Activated CD8-positive, alpha-beta memory T cell treated with anti-CD3 and anti-CD28 coated beads for 48 hours (primary cell): Measurements from ENCODE around the gene SORCS2.
A peak's percentile ranks its signal among the peaks of the same experiment; 100 is the strongest.

Source experiments
- DNase-seq, 3 experiments: peaks; one replicate each; pipeline ENCODE4 v3.0.0-alpha.2; 2020; ENCODE audit warnings: low read depth in 2 of 3, low spot score in 2 of 3

Gene SORCS2

DNA sequence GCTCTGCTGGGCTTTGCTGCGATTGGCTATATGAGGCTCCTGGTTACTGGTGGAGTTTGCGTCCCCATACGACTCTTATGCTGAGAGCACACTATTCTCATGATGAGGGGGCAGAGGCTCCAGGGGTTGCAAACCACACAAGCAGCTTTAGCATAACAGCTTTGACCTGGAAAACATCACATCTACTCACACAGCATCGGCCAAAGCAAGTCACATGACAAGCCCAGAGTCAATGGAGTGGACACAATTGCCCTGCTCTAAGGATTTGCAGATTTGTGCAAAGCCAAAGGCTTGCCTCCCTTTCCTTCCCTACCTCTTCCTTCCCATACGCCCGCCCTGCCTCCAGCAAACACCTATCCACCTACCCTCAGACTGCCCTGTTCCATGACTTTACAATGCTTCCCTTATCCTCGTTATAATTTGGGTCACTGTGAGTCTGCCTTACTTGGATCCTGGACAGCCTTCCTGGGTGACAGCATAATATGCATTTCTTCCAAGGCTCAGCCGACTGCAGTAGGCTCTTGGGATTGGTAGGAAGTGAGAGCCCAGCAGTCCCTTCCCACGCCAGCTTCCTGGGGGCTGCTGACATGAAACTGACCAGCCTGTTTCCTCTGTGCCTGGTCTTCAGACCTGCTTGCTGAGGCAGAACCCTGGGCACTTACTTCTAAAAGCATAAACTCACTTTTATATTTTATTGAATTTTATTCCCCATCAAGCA, 450.6 kb downstream of the SORCS2 start:
- no peak for DNase-seq

DNA sequence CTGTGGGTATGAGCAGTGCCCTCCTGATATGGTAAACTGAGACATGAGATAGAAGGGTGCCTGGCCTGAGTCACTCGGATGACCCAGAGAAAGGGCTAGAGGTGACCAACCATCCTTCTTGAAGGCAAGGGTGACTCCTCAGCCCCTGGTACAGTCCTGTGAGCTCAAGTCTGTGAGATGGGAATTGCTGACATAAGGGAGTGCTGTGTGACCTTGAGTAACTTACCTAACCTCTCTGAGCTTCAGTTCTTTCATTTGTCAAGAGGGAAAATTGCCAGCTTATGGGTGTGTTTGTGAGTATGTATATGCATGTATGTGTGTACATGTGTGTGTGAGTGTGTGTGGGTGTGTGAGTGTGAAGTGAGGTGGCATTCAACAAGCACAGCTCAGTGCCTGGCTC, 452.8 kb downstream of the SORCS2 start:
- no peak for DNase-seq

DNA sequence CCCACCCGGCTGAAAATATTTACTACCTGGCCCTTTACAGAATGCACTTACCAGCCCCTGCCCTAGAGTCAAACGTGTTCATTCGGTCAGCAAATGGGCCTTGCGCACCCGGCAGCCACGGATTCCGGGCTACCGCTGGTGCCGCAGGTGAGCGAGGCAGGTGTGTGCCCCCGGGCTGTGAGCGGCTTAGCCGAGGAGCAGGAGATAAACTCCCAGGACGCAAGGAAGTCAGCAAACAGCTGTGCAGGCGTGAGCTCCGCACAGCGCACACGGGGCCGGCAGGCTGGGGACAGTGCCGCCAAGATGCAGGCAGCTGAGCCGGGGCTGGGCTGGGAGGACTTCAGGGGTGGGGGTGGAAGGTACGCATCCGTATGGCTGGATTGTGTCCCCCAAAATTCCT, 453.6 kb downstream of the SORCS2 start:
- DNase-seq: no peak

DNA sequence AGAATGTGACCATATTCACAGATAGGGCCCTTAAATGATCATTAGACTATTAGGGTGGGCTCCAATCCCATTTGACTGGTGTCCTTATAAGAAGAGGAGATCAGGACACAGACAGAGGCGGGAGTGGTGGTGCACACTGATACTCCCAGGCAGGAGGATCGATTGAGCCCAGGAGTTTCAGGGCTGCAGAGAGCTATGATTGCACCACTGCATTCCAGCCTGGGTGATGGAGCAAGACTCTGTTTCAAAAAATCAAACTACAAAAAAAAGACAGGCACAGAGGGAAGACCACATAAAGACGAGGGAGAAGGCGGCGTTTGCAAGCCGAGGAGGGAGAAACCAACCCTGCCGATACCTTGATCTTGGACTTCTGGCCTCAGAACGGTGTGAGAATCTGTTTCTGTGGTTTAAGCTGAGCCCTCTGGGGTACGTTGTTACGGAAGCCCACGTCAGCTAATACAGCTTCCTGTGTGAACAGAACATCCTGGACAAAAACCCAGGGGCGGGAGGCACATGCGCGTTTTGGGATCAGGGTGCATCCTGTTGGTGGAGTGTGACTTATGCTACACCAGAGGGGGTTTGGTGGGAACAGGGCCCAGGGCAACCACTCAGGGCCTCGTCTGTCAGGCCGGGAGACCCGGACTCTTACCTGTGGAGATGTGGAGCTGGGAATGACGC, 454.2 kb downstream of the SORCS2 start:
- no peak for DNase-seq

DNA sequence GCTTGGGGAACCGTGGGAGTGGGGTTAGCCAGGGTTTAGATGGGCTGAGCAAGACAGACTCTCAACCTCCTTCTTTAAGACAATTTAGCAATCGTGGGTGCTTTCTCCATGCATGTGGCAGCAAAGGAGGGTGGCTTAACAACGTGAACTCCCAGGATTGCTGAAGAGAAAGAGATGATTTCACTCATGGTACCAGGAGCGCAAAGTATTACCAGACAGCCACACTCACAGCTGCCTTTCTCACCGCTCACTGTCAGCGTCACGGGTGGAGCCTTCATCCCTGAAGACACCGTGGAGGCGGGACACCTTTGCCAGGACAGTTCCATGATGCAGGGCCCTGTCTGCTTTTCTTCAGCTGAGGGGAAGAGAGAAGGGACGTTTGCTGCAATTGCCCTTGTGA, 454.8 kb downstream of the SORCS2 start:
- DNase-seq: no peak

DNA sequence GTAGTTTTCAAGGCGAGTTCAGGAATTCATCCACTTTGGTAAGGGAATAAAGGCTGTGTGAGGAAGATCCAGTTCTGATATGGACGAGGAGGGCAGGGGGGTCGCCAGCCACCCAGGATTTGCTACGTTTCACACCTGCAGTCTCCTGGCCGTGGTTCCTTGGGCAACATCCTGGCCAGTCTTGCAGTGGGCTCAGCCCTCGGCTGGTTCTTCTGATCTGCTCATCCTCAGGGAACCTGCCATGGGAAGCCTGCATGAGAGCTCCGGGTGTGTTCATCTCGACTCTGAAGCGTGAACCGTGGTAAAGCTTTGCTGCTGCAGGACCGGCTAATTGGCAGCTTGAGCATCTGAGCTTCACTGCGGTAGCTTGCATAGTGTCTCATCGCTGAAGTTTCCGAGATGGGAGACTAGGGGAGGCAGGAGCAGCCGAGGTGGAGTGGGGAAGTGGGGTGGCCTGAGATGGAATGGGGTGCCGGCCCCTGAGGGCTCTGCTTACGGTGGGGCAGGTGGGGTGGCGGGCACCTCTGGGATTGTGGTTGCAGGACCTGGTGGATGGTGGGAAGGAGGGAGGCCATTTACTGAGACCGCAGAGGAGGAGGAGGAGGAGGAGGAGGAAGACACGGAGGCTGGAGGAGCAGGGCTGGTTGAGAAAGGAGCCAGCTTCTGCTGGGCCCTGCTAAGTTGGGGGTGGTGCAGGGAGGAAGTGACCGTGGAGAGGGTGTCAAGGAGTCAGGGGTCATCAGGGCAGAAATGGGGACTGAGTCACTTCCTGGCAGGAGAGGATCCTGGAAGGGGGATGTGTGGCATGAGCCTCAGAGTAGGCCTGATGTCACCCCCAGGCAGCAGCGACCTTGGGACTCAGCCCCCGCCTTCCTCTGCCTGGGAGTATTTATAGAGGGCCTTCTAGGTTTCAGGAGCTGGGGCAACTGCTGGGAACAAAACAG, 455.5 kb downstream of the SORCS2 start:
- no peak for DNase-seq

DNA sequence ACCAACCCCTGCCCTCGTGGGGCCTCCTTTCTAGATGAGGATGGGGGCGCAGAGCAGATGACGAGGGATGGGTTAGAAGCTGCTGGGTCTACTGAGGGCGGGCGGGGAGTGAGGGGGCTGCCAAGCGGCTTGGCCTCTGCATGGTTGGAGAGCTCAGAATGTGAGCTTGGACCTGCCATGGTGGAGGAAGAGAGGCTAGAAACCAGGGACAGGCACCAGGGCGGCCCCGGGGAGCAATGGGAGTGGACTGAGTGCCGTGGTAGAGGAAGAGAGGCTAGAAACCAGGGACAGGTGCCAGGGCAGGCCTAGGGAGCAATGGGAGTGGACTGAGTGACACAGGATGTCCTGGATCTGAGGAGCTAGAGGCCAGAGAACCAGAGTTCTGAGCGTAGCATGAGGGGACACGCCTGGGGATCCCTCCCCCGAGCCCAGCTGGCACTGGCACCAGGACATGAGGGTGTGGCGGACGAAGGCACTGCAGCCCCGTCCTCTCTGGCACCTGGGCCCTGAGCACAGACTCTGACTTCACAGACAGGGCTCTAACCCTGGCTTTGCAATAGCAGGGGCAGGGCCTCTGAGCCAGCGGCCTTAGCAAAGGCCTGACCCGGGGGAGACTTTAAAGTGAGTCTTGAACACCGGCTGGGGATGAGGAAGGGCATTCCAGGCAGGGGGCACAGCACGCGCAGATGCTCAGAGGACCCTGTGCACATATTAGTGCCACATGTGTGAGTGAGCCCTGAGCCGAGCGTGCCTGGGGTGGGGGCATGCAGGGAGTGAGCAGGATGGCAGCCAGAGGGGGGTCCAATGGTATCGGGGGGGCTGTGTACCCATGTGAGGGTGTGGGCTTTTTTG, 456.4 kb downstream of the SORCS2 start:
- DNase-seq: no peak

DNA sequence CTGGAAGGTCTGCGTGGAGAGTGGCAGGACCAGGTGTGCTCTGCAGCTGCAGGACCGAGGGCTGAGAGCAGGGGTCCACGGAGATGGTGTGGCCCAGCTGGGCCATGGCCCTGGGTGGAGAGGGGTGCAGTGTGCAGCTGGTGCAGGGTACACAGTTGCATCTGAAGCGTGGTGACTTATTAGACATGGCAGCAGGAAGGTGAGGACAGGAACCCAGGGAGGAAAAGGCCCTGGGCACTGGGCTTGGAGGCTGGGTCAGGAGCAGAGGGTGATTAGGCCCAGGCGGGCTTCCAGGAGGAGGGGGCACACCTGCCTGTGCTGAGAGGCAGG, 457.0 kb downstream of the SORCS2 start:
- DNase-seq: no peak

DNA sequence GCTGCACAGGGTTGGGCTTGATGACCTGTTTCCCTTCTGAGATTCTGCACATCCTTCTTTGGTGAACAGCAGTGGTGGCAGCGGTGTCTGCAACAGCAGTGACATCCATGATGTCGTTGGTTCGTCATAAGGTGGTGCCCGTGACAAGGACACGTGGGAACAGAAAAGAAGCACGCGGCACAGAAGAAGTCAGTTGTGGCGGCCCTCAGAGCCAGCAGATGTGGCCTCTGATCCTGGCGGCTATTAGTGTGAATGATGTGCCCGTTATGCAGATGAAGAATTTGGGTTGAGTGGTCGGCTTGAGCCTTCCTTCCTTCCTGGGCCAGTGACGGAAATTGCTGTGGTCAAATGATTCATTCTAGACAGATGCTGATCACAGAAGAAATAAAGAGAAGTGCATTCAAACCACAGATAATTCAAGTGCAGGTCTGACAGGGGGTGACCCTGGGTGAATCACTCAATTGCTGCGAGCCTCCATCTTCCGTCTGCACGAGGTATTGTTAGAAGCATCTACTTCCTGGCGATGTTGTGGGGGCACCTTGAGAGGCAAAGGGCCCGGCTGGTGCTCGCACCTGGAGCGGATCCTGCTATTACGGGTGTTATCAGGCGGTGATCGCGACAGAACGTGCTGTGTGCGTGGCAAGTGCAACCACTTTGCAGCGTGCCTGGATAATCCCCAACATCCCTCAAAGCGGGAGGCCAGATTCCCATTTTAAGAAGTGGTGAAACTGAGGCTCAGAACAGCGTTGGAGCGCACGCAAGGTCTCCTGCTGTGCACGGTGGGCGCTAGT, 457.6 kb downstream of the SORCS2 start:
- peak; percentile 17 to 40 (median 18) for DNase-seq

DNA sequence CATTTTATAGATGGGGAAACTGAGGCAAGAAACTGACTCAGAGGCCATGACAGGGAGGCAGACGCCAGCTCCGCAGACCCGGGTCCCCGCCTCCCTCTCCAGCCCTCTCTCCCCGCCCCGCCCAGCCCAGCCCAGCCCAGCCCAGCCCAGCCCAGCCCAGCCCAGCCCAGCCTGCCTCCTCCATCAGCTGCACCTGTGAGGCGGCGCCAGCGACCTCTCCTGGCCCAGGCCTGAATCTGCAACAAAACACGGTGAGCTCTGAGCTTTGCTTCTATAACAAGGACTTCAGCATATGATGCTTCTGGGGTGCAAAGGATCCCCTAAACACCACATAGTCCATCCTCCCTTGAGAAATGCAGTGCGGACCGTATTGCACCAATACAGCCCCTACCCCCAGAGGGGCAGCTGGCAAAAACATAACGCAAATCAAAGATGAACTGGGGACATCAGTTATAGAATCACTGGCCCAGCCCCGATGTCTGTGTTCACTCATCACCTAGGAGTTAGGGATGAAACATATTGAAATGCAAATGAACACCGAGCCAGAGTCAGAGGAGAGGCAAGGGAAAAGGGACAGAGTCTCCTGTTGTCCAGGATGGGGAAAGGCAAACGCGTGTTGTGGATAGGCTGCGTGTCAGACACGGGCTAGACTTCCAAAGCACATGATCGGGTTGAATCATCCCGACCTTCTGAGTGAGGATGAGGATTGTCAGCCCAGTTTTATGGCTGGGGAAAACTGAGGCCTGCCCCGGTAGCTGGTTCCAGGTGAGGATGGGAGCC, 458.5 kb downstream of the SORCS2 start:
- DNase-seq: no peak

DNA sequence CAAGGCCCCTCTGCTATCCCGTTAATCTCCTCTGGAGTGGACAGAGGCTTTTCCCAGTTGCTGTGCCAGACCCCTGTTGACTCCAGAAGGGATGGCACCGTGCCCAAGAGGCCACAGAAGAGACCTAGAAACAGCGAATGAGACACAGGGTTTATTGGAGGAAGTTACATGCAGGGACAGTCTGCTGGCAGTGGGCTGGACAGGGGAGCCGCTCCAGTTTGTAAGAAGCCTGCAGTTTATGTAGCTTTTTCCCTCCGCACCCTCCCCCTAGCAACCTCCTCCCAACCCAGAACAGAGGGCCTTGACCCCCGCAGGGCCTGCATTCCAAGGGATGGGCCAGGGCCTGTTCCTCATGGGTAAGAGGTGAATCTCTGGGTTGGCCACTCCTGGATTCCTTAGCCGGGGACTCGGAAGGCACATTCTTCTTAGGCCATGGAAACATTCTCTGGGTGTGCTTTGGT, 459.2 kb downstream of the SORCS2 start:
- no peak for DNase-seq

DNA sequence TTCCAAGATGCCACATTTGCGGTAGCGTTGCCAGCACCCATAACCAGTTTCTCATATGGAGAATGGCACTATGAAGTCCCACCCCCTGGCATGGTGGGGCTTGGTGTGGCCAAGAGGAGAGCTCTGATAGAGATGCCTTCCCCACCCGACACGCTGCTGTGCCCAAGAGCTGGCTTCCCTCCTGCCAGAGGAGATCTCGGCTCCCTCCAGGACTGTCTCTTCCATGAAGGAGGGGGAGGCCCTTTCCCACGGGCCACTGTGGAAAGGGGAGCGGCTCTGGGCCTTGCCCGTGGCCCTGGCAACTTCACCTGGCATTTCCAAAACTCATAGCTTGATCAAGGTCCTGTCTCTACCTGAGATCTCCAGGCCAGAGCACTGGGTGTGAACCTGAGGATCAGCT, 459.7 kb downstream of the SORCS2 start:
- DNase-seq: no peak

DNA sequence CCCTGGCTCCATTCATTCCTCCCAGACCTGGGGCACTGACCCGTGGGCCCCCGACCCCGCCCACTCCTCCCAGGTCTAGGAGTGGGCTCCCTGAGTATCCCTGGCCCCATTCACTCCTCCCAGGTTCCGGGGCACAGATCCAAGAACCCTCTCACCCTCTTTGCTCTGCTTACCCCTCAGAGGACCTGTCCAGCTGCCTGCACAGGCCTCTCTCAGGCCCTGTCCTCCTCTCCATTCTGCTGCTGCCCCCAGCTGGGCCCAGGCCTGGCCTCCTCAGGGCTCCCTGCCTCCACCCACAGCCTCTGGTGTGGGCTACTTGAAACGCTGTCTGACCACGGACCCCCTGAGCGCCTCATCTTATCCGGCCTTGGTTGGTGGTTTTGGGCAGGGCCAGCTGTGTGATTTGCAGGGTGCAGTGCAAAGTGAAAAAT, 460.1 kb downstream of the SORCS2 start:
- no peak for DNase-seq

DNA sequence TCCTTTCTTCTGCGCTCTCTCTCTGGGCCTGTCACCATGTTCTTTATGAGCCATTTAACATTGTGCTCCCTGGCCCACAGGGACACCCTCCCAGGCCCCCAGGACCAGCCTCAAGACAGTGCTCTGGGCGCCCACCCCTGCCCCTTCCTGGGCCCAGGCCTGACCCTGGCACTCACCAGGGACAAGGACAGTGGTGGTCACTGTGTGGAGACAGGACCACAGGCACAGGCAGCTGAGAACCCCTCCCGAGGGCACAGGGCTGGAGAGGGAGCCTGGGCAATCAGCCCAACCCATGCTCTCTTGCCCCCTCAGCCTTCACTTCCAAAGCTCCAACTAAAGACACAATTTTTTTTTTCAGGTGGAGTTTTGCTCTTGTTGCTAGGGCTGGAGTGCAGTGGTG, 460.6 kb downstream of the SORCS2 start:
- no peak for DNase-seq

DNA sequence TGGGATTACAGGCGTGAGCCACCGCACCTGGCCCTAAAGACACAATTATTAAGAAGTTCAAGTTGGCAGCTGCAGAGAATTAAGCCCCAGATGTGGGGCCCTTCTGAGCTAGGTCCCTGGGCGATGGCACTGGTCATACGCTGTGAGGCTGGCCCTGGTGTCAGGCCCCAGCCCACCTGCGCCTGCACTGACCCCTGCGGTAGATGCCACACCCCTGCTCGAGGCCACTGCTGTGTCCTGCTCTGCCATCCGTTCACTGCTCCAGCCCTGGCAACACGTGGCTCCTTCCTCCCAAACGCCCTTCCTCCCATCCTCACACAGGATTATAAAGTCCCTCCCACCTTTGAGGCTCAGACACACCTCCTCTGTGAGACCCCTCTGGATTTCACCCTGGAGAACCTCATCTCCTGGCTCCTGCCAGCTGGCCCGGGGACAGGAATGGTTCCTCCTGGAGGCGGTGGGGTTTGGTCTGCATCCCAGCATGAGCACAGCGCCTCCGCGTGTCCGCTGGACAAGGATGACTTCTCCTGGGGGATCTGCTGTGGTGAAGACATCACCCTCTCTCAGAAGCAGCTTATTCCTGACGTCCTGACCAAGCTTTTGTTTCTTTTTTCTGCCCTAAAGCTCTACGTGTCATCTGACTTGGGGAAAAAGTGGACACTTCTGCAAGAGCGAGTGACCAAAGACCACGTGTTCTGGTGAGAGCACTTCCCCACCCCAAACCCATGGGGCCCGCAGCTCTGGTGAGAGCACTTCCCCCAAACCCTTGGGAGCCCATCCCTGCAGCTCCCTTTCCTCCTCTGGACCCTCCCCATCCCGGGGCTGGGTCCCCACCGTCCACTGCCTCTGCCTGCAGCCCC, 461.4 kb downstream of the SORCS2 start:
- DNase-seq: no peak

DNA sequence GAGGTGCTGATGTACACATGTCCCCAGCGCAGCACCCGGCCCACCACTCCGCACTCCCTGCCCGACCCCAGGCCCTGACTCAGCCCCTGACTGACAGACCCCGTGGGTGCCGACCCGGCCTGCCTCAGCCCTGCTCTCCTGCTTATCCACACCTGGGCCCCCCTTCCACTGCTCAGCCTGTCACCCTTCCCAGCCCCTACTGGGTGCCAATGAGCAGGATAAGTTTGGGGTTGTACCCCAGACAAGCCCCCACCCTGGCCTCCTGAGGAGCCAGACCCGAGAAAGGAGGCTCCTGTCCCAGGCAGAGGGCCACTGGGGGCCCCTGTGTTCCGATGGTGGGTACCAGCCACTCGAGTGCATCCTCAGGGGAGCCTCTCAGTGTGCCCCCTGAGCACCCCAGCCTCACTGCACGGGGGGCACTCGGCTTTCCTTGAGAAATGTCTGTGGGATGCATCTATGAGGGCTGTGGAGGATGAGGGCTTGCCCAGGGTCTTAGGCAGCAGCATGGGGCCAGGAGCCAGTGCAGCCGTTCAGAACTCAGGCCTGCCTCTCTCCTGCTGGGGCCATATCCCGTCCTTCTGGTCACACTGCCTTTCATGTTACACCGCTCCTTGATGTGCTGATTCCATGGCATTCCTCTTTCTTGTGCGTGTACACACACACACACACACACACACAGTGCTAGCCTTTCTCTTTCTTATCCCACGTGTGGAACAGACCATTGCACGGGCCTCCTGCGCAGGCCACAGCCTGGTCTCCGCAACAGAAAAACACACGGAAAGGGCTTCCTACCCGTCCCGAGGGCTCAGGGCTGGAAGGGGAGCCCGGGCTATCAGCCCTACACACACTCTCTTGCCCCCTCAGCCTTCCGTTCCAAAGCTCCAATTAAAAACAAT, 462.5 kb downstream of the SORCS2 start:
- DNase-seq: no peak

DNA sequence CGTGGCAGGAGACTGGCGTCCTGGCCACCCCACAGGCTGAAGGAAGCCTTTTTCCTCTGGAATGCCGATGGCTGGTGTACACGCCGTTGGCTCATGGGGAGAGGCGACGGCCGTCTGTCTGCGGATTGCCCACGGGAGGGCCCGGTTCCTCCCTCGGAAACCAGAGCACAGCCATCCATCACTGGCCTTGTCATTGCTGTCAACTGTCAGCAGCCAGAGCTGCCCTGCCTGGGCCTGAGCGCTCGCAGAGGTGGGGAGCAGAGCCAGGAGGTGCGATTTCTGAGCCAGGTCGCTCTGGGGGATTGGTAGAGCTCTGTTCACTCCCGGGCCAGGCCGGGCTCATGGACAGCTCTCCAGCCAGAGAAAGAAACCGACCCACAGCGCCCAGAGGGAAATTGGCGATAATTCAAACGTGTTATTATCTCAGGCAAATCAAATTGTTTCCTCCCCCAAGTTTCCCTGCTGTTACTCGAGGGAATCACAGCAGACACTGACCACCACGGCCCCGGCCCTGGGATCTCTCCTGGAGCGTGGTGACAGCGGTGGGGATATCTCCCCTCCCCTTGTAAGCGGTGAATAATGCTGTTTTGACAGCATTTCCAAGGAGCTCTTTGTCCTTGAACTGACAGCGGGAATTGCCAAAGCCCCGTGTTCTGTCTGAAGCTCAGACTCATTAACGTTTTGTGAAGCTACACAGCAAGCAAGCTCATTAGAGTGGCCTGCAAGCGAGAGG, 463.3 kb downstream of the SORCS2 start:
- DNase-seq: no peak
